Activated CD4-positive, alpha-beta T cell treated with anti-CD3 and anti-CD28 coated beads, Interleukin-2, amount 50 U/mL, for 1 hour (primary cell): ENCODE measurements around the gene P2RY8.
"Not testable (repeated sequence)": the region's sequence is repeated elsewhere in the genome, so short reads cannot be mapped to it uniquely, and the experiment has no call there.

ENCODE experiments used
- DNase-seq: peaks from one replicate; pipeline ENCODE4 v3.0.0-alpha.2; 2020

The P2RY8 gene

DNA sequence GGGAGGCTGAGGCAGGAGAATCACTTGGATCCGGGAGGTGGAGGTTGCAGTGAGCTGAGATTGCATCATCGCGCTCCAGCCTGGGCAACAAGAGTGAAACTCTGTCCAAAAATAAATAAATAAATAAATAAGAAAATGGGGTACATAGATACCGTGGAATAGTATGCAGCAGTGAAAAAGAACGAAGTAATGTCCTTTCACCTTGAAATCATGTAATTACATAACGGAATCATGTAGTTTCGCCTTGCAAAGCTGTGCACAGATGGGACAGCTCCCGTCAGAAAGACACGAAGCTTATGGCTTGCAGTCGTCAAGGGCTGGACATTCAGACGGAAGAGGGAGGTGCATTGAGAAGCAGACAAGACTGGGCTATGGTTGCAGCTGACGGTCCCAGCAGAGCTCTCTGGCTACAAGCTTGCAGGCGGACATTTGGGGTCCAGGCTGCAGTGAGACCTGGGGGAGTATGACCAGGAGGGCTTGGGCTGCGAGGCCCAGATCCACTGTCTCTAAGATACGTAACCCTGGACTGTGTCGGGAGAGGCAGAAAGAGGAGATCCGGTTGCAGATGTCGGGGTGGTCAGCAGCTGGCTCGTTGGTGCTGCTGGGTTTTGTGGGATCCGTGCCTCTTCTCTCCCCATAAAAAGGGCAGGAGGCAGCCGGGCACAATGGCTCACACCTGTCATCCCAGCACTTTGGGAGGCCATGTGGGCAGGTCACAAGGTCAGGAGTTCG, 6.2 kb upstream of the P2RY8 start:
- no peak for DNase-seq

DNA sequence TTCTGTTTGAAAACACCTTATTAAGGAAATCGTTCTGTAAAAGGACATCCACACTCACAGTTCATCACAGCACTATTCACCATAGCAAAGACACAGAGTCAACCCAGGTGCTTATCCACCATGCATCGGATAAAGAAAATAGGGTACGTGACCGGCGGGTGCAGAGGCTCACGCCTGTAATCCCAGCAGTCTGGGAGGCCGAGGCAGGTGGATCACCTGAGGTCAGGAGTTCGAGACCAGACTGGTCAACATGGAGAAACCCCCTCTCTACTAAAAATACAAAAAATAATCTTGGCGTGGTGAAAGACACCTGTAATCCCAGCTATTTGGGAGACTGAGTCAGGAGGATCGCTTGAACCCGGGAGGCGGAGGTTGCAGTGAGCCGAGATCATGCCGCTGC, 2.2 kb upstream of the P2RY8 start:
- DNase-seq, result not testable (repeated sequence)

- DNase-seq, result not testable (repeated sequence)
These were observed 718 bp upstream of the P2RY8 start for GRCh38 chrX:1537716-1538090.

DNA sequence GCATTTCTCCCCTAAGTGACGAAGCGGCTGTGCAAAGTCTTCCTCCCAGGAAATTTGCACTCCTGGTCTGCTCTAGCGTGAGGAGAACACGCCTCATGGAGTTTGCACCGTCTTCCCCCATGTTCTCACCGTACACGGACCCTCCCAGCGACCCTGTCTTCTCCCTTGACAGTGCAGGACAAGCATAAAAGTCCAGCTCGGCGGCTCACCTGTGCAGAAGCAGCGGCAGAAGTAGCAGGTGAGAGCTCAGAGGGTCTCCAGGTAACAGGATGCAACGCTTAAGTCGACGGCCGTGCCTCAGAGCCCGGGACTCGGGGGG, 314 bp downstream of the P2RY8 start:
- DNase-seq, result no peak

DNA sequence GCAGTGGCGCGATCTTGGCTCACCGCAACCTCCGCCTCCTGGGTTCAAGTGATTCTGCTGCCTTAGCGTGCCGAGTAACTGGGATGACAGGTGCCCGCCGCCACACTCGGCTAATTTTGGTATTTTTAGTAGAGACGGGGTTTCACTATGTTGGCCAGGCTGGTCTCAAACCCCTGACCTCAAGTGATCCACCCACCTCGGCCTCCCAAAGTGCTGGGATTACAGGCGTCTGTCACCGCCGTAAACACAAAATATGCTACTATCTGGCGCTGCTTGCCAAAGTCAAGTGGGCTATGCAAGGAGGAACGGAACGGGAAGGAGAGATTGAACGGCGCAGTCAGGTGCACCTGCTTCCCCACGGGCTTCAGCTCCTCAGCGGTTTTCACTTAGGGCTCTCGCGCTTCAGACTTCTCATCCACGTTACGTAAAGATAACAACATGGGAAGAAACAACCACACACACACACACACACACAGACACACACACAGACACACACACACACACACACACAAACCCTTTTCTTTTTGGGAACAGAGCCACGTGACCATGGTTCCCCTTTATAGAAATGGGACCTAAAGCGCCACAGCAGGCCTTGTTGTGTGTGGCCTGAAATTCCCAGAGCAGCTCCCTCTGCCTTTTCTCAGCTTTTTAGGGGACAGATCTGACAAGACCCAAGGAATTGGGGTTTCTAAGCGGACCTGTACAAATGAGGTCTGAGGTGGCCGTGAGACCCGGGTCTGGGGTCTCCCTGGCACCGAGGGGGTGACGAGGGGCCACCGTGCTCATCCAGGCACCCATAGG, 1.5 kb downstream of the P2RY8 start:
- DNase-seq, result peak; percentile 26

GRCh38 chrX:1534301-1535168, 2.5 kb downstream of the P2RY8 start:
- peak; percentile 38 for DNase-seq

GRCh38 chrX:1533058-1533457, 3.9 kb downstream of the P2RY8 start:
- no peak for DNase-seq

- no peak for DNase-seq
These were observed 5.7 kb downstream of the P2RY8 start for GRCh38 chrX:1531096-1531890.

GRCh38 chrX:1529756-1530155, 7.2 kb downstream of the P2RY8 start:
- no peak for DNase-seq

DNA sequence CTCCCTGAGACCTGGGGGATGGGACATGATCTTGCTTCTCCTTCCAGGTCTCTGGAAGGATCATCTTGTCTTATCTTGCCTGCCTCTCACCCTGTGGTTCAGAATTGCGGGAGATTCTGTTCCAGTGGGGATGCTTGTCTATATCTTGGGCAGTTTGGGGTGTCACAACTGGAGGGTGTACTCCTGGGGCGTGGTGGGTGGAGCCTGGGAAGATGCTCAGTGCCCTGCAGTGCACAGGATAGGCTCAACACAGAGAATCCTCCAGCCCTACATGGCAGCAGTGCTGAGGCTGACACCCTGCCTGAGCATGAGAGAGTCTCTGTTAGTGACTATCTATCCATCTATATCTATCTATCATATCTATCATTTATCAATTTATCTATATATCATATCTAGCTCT, 7.7 kb downstream of the P2RY8 start:
- no peak for DNase-seq

DNA sequence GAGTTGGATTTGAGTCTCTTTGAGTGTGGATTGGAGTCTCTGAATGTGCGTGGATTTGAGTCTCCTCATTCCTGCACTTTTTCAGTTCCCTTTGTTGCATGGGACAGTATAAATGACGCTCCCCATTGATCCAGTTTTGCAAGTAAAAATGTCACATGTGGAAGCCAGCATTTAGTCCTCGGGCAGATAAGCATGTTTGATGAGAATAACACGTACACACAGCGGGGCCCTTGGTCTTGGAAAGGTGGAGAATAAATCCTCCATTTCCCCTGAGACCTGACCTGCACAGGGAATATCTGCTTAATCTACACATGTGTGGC, 8.1 kb downstream of the P2RY8 start:
- no peak for DNase-seq

GRCh38 chrX:1528186-1528883, 8.7 kb downstream of the P2RY8 start:
- DNase-seq, result no peak

- no peak for DNase-seq
These were observed 9.5 kb downstream of the P2RY8 start for GRCh38 chrX:1527457-1527856.

DNA sequence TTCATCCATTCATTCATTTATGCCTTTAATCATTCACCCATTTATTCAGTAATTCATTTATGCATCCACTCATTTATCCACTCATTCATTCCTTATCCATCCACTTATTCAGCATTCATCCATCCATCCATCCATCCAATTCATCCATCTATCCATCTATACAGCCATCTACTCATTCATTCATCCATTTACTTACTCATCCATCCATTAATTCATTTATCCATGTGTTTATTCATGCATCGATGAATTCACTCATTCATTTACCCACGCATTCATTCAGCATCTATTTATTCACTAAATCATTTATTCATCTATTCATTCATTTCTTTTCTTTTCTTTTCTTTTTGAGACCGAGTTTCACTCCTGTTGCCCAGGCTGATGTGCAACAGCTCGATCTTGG, 10.4 kb downstream of the P2RY8 start:
- DNase-seq, result no peak

DNA sequence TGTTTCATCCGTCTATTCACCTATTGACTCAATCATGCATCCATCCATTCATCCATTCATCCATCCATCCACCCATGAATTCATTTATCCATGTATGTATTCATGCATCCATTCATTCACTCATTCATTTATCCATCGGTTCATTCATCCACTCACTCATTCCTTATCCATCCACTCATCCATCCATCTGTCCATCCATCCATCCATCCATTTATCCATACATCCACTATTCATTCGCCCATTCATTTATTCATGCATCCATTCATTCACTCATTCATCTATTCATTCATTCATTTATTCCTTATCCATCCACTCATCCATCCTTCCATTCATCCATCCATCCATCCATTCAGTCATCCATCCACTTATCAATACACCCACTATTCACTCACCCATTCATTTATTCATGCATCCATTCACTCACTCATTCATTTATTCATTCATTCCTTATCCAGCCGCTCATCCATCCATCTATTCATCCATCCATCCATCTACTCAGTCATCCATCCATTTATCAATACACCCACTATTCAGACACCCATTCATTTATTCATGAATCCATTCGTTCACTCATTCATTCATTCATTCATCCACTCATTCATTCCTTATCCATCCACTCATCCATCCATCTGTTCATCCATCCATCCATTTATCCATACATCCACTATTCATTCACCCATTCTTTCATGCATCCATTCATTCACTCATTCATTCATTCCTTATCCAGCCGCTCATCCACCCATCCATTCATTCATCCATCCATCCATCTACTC, 11.2 kb downstream of the P2RY8 start:
- DNase-seq, result no peak

DNA sequence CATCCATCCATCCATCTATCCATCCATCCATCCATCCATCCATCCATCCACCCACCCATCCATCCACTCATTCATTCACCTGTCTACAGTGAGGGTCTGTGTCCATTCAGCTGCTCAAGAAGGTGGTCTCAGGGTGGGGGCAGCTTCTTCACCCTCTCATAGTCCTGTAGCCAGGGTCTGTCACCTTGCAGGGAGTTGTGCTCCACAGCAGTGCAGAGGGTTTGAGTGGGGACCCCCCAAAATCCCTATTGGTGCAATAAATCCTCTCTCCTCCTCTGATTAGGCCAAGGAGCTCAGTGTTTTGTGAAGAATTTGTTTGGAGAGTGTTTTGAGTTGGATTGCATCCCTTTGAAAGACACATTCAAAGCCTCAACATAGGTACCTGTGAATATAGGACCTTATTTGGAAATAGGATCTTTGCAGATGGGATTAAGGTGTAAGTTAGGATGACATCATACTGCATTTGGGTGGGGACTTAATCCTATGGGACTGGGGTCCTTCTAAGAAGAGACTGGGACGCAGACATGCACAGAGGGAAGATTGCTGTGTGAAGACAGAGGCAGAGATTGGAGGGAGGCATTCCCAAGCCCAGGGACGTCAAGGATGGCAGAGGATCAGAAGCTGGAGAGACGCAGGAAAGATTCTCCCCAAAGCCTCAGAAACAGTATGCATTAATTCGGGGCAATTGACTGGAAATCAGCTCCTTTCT, 12.0 kb downstream of the P2RY8 start:
- no peak for DNase-seq

DNA sequence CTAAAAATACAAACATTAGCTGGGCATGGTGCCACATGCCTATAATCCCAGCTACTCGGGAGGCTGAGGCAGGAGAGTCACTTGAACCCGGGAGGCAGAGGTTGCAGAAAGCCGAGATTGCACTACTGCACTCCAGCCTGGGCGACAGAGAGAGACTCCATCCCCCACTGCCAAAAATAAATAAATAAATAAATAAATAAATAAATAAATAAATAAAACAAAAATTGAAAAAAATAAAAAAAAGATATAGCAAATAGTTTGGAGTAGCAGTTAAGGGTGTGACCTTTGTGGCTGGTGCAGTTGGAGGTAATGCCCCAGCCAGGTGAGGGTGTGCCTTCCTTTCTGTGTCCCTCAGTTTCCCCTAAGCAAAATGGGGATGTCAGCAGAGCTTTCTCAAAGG, 14.1 kb downstream of the P2RY8 start:
- DNase-seq, result not testable (repeated sequence)

GRCh38 chrX:1521459-1521956, 15.5 kb downstream of the P2RY8 start:
- DNase-seq, result peak; percentile 52

GRCh38 chrX:1520350-1520749, 16.6 kb downstream of the P2RY8 start:
- DNase-seq, result no peak

DNA sequence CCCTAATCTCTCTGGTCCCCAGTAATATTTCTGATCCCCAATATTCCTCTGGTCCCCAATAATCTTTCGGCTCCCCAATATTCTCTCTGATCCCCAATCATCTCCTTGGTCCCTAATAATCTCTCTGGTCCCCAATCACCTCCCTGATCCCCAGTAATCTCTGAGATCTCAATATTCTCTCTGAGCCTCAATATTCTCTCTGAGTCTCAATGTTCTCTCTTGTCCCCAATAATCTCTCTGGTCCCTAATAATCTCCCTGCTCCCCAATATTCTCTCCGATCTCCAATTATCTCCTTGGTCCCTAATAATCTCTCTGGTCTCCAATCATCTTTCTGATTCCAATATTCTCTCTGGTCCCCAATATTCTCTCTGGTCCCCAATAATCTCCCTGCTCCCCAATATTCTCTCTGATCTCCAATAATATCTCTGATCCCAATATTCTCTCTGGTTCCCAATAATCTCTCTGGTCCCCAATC, 17.9 kb downstream of the P2RY8 start:
- DNase-seq, result no peak

- DNase-seq, result no peak
These were observed 18.5 kb downstream of the P2RY8 start for GRCh38 chrX:1518512-1518911.
